ENCODE data around the gene KHK. TPM values are rescaled to one million over a fixed set of nuclear protein-coding genes. Genes with fewer than 3 reads are reported as not detected.

Gene KHK
- total and polyA plus RNA-seq, 2 of the 8 experiments (the other 6 are each of a cell fraction or from before 2014, with no cell fraction given): 11.0 to 17.7 TPM

DNA sequence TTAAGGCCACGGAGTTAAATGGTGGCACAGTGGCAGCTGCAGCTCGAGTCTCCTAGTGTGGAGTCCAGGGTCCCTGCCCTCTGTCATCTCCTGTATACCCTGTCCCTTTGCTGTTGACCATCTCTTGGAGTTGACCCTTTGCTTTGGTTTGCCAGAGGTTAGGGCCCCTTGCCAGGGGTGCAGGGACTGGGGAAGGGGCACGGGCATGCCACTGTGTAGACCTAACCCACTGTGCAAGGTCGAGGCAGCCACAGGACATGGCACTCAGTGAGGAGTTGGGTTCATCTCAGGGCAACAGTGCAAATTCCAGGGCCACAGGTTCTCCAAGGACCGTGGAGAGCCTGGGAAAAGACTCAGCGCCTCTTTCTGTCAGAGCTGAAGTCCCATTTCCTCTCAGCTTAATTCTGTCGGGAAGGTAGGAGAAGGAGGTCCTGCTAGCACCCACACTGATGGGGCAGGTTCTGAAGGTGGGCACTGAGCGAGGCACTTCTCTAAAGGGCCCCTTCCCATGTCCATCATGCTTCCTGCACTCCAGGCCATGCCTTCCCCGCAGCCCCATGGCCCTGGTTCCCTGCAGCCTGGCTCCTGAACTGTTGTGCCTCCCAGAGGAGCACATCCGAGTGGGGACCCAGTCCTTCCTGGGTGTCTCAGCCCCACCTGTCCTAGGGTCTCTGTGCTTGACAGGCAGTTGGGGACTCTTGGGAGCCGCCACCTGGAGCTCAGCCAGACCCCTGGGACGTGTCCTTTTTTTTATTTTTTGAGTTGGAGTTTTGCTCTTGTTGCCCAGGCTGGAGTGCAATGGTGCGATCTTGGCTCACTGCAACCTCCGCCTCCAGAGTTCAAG, 2.8 kb downstream of the KHK start:
- H4K5ac ChIP-seq (ENCODE audit: insufficient read length, low read depth, low read length): no peak overlapping the region
- ChIA-PET CTCF (ENCODE audit: partially characterized antibody) (interaction anchor here (0.7 to 16.5 kb wide), 8 partner anchors 8 to 176 kb away, joined by 3 to 160 read pairs (median 4); partner anchors contain the start of genes ABHD1, AGBL5 and PREB), POLR2A (ENCODE audit: partially characterized antibody) (interaction anchor here (1.1 to 1.5 kb wide), 2 partner anchors 17 to 106 kb away, joined by 3 to 4 read pairs; no protein-coding TSS in a partner anchor)
- H3K27ac ChIP-seq (ENCODE audit: low read depth, low read length): no peak overlapping the region
- no peak overlapping the region for H2AFZ ChIP-seq (ENCODE audit: low read length)
- H3K9me3 ChIP-seq (ENCODE audit: insufficient read depth in 2 of 2, low read depth in 1 of 2, low read length in 1 of 2): no peaks in the 10 kb centered on the region
- H3K23ac ChIP-seq (ENCODE audit: insufficient read length): no peak overlapping the region
- peaks cover 1 to 6% of the 10 kb centered on the region in 2 experiments for H4K20me1 ChIP-seq (replicated peaks in 1 of 2; ENCODE audit: control insufficient read depth in 1 of 2, insufficient read depth in 2 of 2, low read length in 2 of 2)
- H3K9ac ChIP-seq (replicated peaks in 1 of 4; ENCODE audit: extremely low read depth in 1 of 4, low read depth in 3 of 4, low read length in 3 of 4): no peak overlapping the region
- H3K27me3 ChIP-seq (replicated peaks in 1 of 4; ENCODE audit: control insufficient read depth in 3 of 4, extremely low read depth in 1 of 4, insufficient read depth in 3 of 4, low read length in 3 of 4): peaks cover 0 to 9% (median 4%) of the 10 kb centered on the region in 4 experiments; a peak in 2 of 7 replicates
- H3K79me2 ChIP-seq (ENCODE audit: control insufficient read depth in 1 of 2, insufficient read depth in 2 of 2, low read length in 2 of 2): no peaks in the 10 kb centered on the region
- H3K4me1 ChIP-seq (replicated peaks in 1 of 4; ENCODE audit: control insufficient read depth in 3 of 4, insufficient read depth in 4 of 4, low read length in 3 of 4): peaks cover 4 to 15% (median 4%) of the 10 kb centered on the region in 4 experiments; a peak in 5 of 7 replicates
- DNase-seq (ENCODE audit: low read depth in 1 of 2, low spot score in 2 of 2) (no peak), FAIRE-seq (no peak)
- H3K4me3 ChIP-seq (ENCODE audit: extremely low read depth in 1 of 4, insufficient read depth in 2 of 4, low read depth in 3 of 4, low read length in 4 of 4): no peak overlapping the region
- peaks cover 10% of the 10 kb centered on the region; the same call in 1 of the 2 replicates for H3K23me2 ChIP-seq (ENCODE audit: low read depth, low read length)
- 92% methylated on average over 14 of the region's 14 CpGs; no CpG with 5 or more reads in 1 of the 2 experiments for WGBS, 2 experiments (ENCODE audit: extremely low coverage in 1 of 2, insufficient coverage in 1 of 2, insufficient read length in 1 of 2, insufficient replicate concordance in 2 of 2, low coverage in 1 of 2, low lambda C conversion rate in 2 of 2, missing lambda C conversion rate in 1 of 2)
- H3K79me1 ChIP-seq (ENCODE audit: low read depth, low read length): no peaks in the 10 kb centered on the region
- H4K8ac ChIP-seq (ENCODE audit: extremely low read depth, insufficient read depth, low read length): no peak overlapping the region
- H2BK12ac ChIP-seq (ENCODE audit: low read depth, low read length): no peak overlapping the region
- H3K4me2 ChIP-seq (ENCODE audit: insufficient read depth in 1 of 2, low read depth in 2 of 2, low read length in 2 of 2): no peak overlapping the region
- H3K36me3 ChIP-seq (ENCODE audit: control insufficient read depth in 2 of 4, insufficient read depth in 4 of 4, low read length in 3 of 4): no peaks in the 10 kb centered on the region
- no peak overlapping the region for H2BK120ac ChIP-seq (replicated peaks; ENCODE audit: low read depth, low read length)
- H3K14ac ChIP-seq (ENCODE audit: insufficient read length): no peak overlapping the region
- no peak overlapping the region for H2BK20ac ChIP-seq (ENCODE audit: low read length)
- no peak overlapping the region for H2AK5ac ChIP-seq (ENCODE audit: low read depth, low read length)
- no peak overlapping the region for H2BK5ac ChIP-seq (ENCODE audit: low read depth, low read length)
- no peak overlapping the region for H3K4ac ChIP-seq (replicated peaks; ENCODE audit: insufficient read length, low read depth, low read length)
- no peak overlapping the region for H2BK15ac ChIP-seq (ENCODE audit: low read length)
- H4K91ac ChIP-seq (replicated peaks; ENCODE audit: insufficient read length, low read length): no peak overlapping the region
- H3K18ac ChIP-seq (ENCODE audit: extremely low read depth, low read length): no peak overlapping the region
- H3K56ac ChIP-seq (replicated peaks; ENCODE audit: insufficient read length, low read depth, low read length): no peak overlapping the region
- TF ChIP-seq SIN3A (conservative IDR thresholded peaks at IDR 0.05 in 1 of 2, IDR thresholded peaks at IDR 0.05 in 1 of 2; ENCODE audit: low read depth in 1 of 2, low read length in 2 of 2) (no peak), SRF (IDR thresholded peaks at IDR 0.05; ENCODE audit: low read depth, low read length) (no peak), SP2 (IDR thresholded peaks at IDR 0.05; ENCODE audit: low read length) (no peak), E2F6 (IDR thresholded peaks at IDR 0.05) (no peak), TBP (IDR thresholded peaks at IDR 0.05; ENCODE audit: low read depth, low read length) (no peak), TEAD4 (IDR thresholded peaks at IDR 0.05; ENCODE audit: low read depth, low read length) (no peak), JUND (IDR thresholded peaks at IDR 0.05; ENCODE audit: low read length) (no peak), RNF2 (IDR thresholded peaks at IDR 0.05; ENCODE audit: borderline replicate concordance, low read depth, low read length, missing control alignments, poor library complexity, severe bottlenecking) (no peak), USF2 (IDR thresholded peaks at IDR 0.05; ENCODE audit: low read length) (no peak)
